NCI-H526 (cell line): ENCODE results near the gene TCFL5.
"Not testable (repeated sequence)": the region's sequence is repeated elsewhere in the genome, so short reads cannot be mapped to it uniquely, and the experiment has no call there.

Source experiments
- DNase-seq, 2 experiments: peaks; one replicate each; lab custom pipeline; 2025; lab: John Stamatoyannopoulos, UW

Gene TCFL5

DNA sequence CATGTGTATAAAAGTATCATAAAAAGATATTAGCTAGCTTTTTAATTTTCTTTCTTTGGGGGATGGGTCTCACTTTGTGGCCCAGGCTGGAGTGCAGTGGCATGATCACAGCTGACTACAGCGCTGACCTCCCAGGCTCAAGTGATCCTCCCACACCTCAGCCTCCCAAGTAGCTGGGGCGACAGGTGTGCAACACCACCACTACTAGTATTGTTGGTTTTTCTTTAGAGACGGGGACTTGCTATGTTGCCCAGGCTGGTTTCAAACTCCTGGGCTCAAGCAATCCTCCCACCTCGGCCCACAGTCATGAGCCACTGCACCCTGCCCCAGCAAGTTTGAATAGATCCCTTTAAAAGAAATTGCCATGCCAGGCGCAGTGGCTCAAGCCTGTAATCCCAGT, 6.5 kb downstream of the TCFL5 start:
- DNase-seq = no peak

DNA sequence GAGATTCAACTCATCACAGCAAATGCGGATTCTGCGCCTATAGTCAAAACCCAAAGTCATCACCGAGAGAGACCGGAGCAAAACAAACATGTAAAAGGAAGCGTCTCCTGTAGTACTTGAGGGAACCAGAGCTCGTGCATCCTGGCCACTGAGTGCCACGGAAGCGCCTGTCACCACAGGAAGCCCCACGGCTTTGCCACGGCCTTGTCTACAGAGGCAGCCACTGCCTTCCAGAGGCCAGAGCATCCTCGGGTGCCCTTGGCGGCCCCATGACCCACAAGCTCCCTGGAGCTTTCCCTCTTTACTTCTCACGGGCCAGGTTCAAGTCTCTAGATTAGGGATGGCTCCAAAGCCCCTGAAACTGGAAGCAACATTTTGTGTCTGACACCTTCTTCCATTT, 7.5 kb downstream of the TCFL5 start:
- DNase-seq = no peak

DNA sequence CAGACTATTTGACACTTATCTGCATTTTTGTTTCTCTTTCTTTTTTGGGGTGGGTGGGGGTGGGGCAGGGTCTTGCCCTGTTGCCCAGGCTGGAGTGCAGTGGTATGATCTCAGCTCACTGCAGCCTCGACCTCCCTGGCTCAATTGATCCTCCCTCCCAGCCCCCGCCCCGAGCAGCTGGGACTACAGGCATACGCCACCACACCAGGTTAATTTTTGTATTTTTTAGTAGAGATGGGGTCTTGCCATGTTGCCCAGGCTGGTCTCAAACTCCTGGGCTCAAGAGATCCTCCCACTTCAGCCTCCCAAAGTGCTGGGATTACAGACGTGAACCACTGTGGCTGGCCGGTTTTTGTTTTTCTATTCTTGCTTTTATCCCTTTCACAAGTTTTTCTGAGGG, 8.3 kb downstream of the TCFL5 start:
- DNase-seq = not testable (repeated sequence)

DNA sequence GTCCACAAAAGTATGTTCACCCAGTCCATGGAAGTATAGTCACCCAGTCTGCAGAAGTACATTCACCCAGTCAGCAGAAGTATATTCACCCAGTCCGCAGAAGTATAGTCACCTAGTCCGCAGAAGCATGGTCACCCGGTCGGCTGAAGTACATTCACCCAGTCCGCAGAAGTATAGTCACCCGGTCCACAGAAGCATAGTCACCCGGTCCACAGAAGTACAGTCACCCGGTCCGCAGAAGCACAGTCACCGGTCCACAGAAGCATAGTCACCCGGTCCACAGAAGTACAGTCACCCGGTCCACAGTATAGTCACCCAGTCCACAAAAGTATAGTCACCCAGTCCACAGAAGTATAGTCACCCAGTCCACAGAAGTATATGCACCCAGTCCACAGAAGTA, 8.8 kb downstream of the TCFL5 start:
- no peak for DNase-seq

DNA sequence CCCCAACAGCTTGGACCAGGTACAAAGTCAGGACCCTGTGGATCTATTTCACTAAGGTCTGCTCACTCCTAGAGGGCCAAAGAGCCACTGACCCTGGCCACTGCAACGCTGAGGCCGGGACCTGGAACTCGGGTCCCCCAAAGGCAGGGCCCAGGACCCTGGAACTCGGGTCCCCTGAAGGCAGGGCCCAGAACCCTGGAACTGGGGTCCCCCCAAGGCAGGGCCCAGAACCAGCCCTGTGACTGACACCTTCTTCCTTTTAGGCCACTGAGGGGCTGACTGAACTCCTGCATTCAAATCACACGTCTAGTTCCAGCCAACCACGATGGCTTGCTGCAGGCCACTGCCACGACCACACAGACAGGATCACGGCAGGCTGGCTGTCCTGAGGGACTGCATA, 9.4 kb downstream of the TCFL5 start:
- no peak for DNase-seq

DNA sequence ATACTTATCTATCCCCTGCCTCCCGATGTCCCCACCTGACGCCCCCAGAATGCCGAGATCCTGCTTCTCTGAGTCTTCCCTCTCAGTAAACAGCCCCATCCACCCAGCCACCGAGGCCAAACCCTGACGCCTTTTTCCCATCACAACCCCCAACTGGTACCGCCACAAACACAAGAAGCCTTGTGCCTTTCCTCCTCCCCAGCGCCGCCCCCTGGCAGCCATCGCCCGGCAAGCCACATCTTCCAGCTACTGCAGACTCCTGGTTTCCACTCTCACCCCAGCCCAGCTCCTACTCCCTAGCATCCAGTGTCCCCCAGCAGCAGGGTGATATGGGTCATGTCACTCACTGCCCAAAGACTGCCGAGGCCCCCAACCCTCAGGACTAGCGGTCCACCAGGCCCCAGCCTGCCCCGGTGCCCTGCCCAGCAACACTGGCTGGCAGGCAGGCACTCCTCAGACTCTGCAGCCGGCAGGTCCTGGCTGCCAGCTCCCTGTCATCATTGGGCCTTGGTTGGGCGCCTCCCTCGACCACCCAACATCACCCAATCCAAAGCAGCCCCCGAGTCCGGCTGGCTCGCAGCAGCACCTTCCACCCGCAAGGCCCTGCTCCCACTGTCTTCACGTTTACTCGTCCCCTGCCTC, 11.2 kb downstream of the TCFL5 start:
- no peak for DNase-seq

DNA sequence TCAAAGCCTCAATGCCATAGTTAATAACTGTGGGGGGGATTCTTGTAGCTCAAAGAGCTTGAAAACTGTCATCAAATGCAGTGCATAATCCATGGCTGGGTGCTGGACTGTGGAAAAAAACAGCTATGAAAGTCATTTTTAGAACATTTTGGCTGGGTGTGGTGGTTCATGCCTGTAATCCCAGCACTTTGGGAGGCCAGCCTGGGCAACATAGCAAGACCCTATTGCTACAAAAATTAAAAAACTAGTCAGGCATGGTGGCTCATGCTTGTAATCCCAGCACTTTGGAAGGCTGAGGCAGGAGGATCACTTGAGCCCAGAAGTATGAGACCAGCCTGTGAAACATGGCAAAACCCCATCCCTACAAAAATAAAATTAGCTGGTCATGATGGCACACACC, 12.2 kb downstream of the TCFL5 start:
- no peak for DNase-seq

DNA sequence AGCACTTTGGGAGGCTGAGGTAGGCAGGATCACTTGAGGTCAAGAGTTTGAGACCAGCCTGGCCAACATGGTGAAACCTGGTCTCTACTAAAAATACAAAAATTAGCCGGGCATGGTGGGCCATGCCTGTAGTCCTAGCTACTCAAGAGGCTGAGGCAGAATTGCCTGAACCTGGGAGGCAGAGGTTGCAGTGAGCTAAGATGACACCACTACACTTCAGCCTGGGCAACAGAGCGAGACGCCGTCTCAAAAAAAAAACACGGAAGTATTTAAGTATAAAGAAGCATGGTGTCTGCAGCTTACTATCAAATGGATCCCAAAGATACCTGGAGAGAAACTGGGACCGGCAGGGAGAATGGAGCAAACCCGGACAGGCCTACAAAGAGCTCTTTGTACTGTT, 12.7 kb downstream of the TCFL5 start:
- DNase-seq = not testable (repeated sequence)

DNA sequence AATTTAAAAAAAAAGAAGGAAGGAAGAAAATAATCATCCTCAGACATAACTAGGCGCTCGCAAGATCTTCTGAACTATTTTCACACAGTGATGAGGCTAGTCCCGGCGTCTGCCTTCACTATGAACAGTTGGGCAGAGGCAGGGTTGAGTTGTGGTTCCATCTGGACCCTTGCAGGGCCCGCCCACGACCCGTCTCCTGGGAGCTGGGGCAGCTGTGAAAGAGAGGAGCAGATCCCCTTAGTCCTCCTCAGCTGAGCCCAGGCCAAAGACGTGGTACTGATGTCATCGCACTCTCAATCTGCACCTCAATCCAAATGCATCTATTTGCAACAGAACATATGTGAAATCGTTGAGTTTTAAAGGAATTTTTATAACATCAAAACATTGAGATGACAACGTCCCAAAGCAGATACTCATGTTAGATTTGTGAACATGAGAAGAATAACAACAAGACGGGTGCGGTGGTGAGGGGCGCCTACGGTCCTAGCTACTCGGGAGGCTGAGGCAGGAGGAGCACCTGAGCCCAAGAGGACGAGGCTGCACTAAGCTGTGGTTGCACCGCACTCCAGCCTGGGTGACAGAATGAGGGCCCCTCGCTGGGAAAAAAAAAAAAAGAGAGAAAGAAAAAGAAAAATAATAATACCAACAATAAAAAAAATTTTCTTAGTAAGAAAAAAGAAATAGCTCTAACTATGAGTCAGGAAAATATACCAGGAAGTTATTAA, 15.3 kb downstream of the TCFL5 start:
- no peak for DNase-seq

DNA sequence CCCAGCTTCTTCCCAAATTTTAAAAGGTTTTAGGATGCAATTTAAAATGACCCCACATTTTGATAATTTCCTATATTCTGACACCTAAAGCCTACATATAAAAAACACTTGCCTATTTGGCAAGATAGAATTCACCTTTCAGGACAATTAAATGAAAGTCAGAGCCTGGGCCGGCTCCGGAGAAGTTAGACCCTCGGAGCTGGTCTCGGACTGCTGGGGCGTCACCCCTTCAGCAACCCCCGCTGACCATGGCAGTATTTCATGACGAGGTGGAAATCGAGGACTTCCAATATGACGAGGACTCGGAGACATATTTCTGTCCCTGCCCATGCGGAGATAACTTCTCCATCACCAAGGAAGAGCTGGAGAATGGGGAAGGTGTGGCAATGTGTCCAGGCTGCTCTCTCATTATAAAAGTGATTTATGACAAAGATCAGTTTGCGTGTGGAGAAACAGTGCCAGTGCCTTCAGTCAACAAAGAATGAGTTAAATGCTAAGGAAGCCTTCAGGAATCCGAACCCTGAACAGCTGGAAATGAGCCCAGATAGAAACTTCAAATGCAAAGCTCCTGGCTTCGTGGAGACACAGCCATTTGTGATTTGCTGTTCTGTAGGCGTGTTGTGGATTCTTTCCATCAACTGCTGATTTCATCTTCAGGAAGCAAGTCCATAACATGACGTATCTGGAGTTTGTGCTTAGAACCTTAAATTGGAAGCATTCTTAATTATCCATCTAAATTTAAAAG, 16.0 kb downstream of the TCFL5 start:
- no peak for DNase-seq

DNA sequence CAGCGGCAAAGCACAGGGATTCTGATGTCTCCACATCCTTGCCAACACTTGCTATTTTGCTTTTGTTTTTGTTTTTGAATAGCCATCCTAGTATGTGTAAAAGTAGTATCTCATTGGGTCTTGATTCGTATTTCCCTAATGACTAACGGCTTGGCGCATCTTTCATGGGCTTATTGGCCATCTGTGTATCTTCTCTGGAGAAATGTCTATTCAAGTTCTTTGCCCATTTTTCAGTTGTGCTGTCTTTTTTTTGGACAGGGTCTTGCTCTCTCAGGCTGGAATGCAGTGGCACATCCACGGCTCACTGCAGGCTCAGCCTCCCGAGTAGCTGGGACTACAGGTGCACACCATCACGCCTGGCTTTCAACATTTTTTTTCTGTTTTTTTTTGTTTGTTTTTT, 17.4 kb downstream of the TCFL5 start:
- no peak for DNase-seq

DNA sequence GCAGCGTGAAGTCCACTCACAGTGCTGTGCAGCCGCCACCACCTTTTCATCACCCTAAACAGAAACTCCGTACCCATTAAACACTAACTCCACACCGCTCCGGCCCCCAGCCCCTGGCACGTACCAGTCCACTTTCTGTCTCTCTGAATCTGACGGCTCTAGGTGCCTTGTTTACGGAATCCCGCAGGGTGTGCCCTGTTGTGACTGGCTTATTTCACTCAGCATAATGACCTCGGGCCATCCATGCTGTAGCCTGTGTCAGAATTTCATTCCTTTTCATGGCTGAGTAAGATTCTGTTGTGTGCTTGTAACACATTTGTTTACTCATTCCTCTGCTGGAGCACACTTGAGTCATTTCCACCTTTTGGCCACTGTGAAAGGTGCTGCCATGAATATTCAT, 18.0 kb downstream of the TCFL5 start:
- no peak for DNase-seq

DNA sequence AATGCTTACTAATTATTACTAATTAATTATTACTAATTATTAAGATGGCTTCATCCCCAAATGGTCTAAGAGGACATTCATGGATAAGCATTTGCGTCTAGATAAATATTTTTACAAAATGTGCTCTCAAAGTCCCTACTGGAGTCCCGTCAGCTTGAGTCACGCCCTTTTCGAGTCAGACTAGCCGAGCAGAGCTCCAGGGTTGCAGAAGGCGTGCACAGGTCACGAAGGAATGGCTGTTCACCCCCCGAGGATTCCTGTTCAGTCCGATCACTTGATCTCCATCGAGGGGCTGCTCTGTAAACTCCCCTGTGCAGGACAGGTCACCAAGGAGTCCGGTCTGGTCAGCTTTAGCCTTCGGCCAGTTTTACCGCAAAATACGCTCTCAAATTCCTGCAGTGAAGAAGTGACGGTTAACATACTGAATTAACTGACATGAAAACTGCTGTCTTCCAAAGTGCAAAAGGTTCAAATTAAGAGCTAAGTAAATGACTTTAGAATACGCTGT, 19.9 kb downstream of the TCFL5 start:
- DNase-seq = no peak

DNA sequence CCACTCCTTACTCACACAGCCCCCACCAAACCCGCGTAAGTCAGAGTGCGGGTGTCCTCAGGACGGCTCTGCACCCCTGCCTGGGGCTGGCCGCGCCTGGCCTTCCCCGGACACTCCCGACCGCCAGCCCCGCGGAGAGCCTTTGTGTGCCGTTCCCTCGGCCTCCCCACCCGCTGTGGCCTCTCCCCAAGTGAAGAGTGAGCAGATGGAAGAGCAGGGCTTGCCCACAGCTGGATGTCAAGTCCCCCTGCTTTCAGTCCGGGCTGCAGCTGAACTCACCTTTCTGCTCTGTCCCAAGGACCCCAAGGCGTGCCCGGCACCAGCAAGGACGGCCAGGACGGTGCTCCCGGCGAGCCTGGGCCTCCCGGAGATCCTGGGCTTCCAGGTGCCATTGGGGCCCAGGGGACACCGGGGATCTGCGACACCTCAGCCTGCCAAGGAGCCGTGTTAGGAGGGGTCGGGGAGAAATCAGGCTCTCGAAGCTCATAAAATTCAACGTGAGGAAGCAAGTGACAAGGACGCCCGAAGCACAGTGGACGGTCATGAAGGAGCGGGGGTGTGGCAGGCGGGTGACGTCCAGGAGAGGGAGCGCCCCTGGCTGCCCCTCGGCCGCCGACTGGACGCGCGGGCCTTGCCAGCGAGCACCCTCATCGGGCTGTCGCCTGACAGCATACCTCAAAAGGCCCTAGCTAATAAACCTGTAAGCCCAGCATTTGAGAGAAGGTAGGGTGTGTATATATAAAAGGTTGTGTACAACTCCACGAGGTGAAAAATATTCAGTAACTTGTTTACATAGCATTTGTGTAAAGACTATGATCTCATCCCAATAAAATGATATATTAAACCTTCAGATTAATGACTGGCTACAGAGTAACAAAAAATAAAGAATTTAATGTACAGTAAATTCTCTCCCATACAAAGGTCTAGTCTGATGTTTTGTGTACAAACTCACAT, 21.1 kb downstream of the TCFL5 start:
- DNase-seq = no peak

DNA sequence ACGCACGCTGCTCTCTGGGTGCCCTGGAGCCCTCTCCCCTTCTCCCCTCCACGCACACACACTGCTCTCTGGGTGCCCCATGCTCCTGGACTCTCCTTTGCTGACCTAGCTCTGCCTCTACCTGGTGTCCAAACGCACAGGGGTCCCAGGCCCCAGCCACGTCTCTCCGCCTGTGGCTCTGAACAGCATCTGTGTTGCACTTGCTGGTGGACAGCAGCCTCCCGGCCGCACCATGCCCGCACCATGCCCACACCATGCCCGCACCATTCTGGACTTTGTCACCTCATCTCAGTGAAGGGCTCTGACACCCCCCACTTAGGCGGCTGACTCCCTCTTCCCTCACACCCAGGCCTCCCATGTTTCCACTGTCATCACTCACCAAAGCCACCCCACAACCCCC, 21.8 kb downstream of the TCFL5 start:
- DNase-seq = no peak

DNA sequence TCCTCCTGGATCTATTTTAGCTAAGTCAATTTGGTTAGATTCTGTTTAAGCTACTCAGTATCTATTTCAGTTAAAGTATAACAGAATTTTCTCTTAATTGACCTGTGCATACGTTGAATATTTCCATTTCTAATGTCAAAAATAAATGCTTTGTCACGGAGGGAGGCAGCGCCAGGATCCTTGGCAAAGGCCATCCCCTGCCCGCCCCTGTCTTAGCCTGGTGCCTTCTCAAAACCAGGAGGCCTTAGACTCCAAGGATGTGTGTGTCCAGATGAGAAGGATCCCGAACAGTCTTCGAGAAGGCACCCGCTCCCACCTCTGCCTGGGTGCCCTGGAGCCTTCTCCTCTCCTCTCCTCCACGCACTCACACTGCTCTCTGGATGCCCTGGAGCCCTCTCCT, 22.4 kb downstream of the TCFL5 start:
- no peak for DNase-seq

DNA sequence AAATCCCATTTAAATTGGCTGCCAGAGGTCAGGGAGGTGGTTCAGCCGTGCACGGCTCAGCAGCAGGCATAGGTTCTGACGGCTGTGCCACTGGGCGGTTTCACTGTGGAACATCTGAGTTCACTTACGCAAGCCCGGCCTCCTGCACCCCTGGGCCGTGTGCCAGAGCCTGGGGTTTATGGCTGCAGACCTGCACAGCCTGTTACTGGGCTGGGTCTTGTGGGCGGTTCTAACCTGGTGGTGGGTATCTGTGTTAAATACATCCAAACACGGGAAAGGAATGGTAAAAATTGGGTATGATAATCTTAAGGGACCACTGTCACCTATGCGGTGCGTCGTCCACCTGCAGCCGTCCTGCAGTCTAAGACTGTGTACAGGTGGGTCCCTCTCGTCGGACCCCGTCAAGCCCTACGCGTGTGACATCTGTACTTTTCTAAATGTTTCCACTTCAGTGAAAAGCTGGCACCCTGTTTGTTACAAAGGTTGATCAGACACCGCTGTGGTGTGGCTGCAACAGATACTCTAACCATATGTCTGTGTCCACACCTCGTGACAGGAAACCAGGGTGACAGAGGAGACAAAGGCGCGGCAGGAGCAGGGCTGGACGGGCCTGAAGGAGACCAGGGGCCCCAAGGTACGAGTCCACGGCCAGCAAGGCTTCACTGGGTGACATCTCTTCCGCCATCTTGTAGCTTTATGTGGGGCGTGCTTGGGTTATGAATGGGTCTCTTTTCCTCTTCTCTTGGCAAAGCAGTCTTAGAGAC, 23.3 kb downstream of the TCFL5 start:
- no peak for DNase-seq

DNA sequence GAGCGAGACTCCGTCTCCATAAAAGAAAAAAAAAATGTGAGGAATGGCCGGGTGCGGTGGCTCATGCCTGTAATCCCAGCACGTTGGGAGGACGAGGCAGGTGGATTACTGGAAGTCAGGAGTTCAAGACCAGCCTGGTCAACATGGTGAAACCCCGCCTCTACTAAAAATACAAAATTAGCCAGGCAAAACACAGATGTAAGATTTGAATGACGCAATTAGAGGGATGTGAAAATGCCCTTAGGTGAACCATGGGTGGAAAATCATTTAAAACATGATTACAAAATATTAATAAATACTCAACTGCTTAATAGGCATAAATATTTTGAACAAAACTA, 23.9 kb downstream of the TCFL5 start:
- no peak for DNase-seq

DNA sequence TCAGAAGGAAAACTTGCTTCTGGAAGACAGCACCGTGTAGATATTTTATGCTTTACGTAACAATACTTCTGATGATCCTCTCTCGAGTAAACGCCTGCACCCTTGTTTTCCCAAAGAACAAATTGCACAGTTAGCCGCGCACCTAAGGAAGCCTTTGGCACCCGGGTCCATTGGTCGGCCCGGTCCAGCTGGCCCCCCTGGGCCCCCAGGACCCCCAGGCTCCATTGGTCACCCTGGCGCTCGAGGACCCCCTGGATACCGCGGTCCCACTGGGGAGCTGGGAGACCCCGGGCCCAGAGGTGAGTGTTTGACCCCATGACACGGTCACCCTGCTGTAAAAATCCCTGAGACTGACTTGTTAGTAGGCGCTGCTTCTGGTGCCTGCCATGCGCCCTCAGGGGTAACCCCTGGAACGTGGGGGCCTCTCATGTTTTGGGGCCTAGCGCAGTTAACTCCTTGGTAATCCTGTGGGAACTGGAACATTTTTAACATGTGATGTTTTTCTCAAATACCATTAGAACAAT, 24.6 kb downstream of the TCFL5 start:
- no peak for DNase-seq

DNA sequence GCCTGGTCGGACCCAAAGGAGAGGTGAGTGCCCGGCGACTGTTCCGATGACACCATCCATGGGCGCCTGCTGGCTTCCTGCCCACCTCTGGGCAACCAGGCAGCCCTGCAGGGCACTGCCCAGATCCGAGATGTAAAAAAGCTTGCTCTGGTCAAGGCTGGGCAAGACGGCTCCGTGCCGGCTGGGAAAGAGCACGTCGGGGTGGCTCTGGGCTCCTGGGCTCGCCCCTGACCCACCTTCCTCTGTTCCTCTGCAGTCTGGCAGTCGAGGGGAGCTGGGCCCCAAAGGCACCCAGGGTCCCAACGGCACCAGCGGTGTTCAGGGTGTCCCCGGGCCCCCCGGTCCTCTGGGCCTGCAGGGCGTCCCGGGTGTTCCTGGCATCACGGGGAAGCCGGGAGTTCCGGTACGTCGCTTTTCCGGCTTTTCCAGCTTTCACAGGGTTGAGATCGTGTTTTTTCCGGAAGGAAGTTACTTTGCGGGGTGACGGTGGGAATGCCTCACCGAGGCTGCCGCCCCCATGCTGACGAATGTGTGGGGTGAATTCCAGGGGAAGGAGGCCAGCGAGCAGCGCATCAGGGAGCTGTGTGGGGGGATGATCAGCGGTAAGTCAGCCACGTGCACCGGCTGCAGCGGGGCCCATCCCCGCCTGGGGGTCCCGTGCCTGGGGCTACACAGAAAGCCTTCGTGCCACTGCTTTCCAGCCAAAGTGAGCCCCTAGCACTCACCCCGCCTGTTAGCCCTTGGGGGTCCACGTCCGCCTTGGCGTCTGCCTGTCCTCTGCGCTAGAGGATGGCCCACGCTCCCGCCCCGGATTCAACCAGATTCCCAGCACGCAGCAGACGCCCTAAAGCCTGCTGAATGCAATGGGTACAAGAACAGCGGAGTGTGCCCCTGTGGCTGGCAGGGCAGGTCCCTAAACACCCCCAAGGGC, 25.4 kb downstream of the TCFL5 start:
- no peak for DNase-seq
